ENCODE results near the gene PHYKPL.

DNA sequence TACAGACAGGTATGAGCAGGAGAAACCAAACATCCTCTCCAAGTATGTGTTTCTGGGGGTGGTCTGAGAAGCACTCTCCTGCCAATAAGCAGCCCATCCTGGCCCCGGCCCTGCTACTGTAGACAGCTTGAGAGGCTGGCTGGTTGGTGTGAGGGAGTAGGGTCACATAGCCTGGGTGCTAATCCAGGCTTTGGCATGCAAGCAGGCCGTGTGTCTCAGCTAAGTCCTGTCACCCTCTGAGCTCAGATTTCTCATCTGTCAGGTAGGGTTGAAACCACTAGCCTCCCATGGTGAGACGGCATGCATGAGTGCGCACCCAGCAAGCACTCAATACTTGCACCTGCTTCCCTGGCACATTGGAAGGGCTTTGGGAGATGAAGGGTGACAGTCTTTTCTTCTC is 49.8 kb upstream of the PHYKPL start:
- TF ChIP-seq, protein P1, sequence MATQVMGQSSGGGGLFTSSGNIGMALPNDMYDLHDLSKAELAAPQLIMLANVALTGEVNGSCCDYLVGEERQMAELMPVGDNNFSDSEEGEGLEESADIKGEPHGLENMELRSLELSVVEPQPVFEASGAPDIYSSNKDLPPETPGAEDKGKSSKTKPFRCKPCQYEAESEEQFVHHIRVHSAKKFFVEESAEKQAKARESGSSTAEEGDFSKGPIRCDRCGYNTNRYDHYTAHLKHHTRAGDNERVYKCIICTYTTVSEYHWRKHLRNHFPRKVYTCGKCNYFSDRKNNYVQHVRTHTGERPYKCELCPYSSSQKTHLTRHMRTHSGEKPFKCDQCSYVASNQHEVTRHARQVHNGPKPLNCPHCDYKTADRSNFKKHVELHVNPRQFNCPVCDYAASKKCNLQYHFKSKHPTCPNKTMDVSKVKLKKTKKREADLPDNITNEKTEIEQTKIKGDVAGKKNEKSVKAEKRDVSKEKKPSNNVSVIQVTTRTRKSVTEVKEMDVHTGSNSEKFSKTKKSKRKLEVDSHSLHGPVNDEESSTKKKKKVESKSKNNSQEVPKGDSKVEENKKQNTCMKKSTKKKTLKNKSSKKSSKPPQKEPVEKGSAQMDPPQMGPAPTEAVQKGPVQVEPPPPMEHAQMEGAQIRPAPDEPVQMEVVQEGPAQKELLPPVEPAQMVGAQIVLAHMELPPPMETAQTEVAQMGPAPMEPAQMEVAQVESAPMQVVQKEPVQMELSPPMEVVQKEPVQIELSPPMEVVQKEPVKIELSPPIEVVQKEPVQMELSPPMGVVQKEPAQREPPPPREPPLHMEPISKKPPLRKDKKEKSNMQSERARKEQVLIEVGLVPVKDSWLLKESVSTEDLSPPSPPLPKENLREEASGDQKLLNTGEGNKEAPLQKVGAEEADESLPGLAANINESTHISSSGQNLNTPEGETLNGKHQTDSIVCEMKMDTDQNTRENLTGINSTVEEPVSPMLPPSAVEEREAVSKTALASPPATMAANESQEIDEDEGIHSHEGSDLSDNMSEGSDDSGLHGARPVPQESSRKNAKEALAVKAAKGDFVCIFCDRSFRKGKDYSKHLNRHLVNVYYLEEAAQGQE (IDR thresholded peaks at IDR 0.05; ENCODE audit: insufficient read depth in 1 of 2, low read depth in 2 of 2, low read length in 2 of 2): no peak
- no peak for TF ChIP-seq SIN3A (IDR thresholded peaks at IDR 0.05; ENCODE audit: borderline replicate concordance, insufficient read depth, low read length)
- TF ChIP-seq POLR2AphosphoS5 (IDR thresholded peaks at IDR 0.05; ENCODE audit: low read depth, low read length): no peak
- TF ChIP-seq TAF1 (IDR thresholded peaks at IDR 0.05; ENCODE audit: borderline replicate concordance, insufficient read depth, low read length): no peak

Data from PFSK-1 (cell line).